DMS53 (cell line): ENCODE data around the gene CAPRIN2.

Experiments
- DNase-seq: peaks from one replicate; lab custom pipeline; 2025; lab: John Stamatoyannopoulos, UW

Gene CAPRIN2

GRCh38 chr12:30698346-30698745 lies 56.4 kb downstream of the CAPRIN2 start:
- DNase-seq, result no peak

GRCh38 chr12:30696943-30697342 lies 57.8 kb downstream of the CAPRIN2 start:
- no peak for DNase-seq

- no peak for DNase-seq
Observed at GRCh38 chr12:30696486-30696885, 58.3 kb downstream of the CAPRIN2 start.

GRCh38 chr12:30696103-30696408 lies 58.7 kb downstream of the CAPRIN2 start:
- DNase-seq, result no peak

- peak; percentile 100 for DNase-seq
Observed at GRCh38 chr12:30695199-30696102, 59.3 kb downstream of the CAPRIN2 start, which contains the start of gene IPO8. Gene IPO8, minus strand, starts transcription at chr12:30695869. Its CDS starts 222 bp downstream, at chr12:30695647.

GRCh38 chr12:30694412-30695198 lies 60.1 kb downstream of the CAPRIN2 start:
- DNase-seq, result peak; percentile 91

GRCh38 chr12:30692470-30692869 lies 62.3 kb downstream of the CAPRIN2 start:
- DNase-seq, result peak; percentile 84

GRCh38 chr12:30691122-30691879 lies 63.5 kb downstream of the CAPRIN2 start:
- DNase-seq, result peak; percentile 98

GRCh38 chr12:30687265-30687986 lies 67.3 kb downstream of the CAPRIN2 start:
- peak; percentile 89 for DNase-seq

- no peak for DNase-seq
Observed at GRCh38 chr12:30679241-30679640, 75.5 kb downstream of the CAPRIN2 start.

- no peak for DNase-seq
Observed at GRCh38 chr12:30678221-30678620, 76.5 kb downstream of the CAPRIN2 start.

GRCh38 chr12:30661210-30661609 lies 93.5 kb downstream of the CAPRIN2 start:
- no peak for DNase-seq
